Astrocyte of the cerebellum (primary cell): ENCODE measurements around the gene ZNF469.
A peak's percentile ranks its signal among the peaks of the same experiment; 100 is the strongest.

Experiments
- DNase-seq: peaks from one replicate; pipeline ENCODE4 v3.0.0-alpha.2; 2011; ENCODE audit warnings: low read depth
- H3K4me3 ChIP-seq: 2 replicates; pipeline ENCODE4 v1.5.1; 2011; ENCODE audit warnings: mild to moderate bottlenecking, low read depth, low read length, moderate library complexity
- in situ Hi-C: cut with HindIII; loops from 2 replicates; pipeline ENCODE4 v1.10.0; 2017; ENCODE audit warnings: low sequenced_read_pairs
- TF ChIP-seq, protein P1 (sequence below): IDR thresholded peaks from 2 replicates; pipeline ENCODE4 v1.5.1; 2012; ENCODE audit warnings: low read length, low read depth, moderate library complexity, mild to moderate bottlenecking; ENCODE audit errors: missing control alignments

Gene ZNF469, protein sequence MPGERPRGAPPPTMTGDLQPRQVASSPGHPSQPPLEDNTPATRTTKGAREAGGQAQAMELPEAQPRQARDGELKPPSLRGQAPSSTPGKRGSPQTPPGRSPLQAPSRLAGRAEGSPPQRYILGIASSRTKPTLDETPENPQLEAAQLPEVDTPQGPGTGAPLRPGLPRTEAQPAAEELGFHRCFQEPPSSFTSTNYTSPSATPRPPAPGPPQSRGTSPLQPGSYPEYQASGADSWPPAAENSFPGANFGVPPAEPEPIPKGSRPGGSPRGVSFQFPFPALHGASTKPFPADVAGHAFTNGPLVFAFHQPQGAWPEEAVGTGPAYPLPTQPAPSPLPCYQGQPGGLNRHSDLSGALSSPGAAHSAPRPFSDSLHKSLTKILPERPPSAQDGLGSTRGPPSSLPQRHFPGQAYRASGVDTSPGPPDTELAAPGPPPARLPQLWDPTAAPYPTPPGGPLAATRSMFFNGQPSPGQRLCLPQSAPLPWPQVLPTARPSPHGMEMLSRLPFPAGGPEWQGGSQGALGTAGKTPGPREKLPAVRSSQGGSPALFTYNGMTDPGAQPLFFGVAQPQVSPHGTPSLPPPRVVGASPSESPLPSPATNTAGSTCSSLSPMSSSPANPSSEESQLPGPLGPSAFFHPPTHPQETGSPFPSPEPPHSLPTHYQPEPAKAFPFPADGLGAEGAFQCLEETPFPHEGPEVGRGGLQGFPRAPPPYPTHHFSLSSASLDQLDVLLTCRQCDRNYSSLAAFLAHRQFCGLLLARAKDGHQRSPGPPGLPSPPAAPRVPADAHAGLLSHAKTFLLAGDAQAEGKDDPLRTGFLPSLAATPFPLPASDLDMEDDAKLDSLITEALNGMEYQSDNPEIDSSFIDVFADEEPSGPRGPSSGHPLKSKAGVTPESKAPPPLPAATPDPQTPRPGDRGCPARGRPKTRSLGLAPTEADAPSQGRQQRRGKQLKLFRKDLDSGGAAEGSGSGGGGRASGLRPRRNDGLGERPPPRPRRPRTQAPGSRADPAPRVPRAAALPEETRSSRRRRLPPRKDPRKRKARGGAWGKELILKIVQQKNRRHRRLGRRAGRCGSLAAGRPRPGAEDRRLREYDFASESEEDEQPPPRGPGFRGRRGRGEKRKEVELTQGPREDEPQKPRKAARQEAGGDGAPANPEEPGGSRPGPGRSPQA (N-terminal part only)

DNA sequence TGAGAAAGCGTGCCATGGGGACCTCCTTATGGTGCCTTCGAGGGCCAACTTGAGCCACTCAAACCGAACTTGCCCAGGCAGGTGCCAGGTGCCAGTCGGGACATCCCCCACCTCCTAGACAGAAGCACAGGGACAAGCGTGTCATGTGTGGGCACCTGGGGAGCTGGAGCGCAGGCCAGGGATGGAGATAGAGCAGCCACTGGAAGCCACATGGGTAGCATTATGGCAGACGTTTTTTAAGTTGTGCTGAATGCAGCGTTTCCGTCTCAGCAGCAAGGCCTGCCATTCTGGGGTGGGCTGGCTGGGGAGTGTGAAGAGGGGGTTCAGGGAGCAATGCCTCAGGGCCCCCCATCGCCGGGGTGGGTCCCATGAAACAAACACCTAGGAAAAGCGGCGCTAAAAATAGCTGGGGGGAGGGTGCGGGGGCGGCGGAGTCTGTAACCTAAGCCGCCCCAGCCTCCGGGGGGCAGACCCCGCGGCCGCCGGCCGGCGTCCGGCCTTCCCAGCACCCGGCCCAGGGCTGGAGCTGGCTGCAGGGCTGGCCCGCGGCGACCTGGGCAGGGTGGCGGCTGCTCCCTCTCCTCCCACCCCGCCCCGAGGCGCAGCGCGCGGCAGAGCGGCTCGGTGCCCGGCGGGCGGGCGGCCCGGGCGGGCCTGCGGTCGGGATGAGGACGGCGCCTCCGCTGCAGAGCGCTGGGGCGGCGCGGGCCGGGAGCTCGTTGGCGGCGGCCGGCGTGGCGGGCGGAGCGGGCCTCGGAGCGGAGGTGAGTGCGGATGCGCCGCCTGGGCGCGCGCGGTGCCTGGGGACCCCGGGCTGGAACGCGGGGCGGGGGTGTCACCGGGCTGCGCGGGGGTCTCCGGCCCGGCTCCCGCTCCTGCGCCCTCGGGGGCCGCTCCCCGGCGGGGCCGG, at the start of gene ZNF469:
ZNF469 (plus strand) TSS at position 469 of the 910 bp plus-strand sequence. CDS start 44,512 bp downstream, outside the sequence.
- in situ Hi-C loops = no loop called here
- TF ChIP-seq, protein P1, sequence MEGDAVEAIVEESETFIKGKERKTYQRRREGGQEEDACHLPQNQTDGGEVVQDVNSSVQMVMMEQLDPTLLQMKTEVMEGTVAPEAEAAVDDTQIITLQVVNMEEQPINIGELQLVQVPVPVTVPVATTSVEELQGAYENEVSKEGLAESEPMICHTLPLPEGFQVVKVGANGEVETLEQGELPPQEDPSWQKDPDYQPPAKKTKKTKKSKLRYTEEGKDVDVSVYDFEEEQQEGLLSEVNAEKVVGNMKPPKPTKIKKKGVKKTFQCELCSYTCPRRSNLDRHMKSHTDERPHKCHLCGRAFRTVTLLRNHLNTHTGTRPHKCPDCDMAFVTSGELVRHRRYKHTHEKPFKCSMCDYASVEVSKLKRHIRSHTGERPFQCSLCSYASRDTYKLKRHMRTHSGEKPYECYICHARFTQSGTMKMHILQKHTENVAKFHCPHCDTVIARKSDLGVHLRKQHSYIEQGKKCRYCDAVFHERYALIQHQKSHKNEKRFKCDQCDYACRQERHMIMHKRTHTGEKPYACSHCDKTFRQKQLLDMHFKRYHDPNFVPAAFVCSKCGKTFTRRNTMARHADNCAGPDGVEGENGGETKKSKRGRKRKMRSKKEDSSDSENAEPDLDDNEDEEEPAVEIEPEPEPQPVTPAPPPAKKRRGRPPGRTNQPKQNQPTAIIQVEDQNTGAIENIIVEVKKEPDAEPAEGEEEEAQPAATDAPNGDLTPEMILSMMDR = no peak
- H3K4me3 ChIP-seq = peak within 1 kb of the TSS; percentile 47
- DNase-seq = no peak

DNA sequence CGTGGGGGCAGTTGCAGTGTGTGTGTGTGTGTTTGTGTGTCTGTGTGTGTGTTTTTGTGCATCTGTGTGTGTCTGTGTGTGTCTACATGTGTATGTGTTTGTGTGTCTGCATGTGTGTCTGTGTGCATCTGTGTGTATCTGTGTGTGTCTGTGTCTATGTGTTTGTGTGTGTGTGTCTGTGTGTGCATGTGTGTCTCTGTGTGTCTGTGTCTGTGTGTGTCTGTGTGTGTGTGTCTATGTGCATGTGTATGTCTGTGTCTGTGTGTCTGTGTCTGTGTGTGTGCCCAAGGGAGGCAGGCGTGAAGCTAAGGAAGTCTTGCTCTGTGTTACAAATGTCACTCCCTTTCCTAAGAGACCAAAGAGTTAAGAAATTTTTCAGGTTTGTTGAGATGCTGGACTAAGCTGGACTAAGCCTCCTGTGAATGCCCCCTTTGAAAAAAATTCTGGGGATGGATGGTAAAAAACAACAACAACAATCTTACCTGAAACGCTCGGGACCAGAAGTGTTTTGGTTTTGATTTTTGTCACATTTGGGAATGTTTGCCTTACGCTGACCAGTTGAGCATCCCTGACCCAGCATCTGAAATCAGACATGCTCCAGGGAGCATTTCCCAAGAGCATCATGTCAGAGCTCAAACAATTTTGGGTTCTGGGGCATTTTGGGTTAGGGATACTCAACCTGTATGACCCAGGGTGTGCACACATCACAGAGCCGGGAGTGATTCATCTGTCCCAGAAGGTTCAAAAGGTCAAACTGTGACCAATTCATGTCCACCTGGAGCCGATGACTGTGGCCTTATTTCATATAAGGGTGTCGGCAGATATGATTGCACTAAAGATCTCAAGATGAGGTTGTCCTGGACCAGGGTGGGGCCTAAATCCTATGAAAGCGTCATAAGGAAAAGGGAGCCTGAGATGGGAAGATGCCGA, 48.6 kb upstream of the ZNF469 start:
- TF ChIP-seq, protein P1 = no peak
- no peak overlapping the region for H3K4me3 ChIP-seq
- DNase-seq = no peak
- in situ Hi-C loops = no loop called here

DNA sequence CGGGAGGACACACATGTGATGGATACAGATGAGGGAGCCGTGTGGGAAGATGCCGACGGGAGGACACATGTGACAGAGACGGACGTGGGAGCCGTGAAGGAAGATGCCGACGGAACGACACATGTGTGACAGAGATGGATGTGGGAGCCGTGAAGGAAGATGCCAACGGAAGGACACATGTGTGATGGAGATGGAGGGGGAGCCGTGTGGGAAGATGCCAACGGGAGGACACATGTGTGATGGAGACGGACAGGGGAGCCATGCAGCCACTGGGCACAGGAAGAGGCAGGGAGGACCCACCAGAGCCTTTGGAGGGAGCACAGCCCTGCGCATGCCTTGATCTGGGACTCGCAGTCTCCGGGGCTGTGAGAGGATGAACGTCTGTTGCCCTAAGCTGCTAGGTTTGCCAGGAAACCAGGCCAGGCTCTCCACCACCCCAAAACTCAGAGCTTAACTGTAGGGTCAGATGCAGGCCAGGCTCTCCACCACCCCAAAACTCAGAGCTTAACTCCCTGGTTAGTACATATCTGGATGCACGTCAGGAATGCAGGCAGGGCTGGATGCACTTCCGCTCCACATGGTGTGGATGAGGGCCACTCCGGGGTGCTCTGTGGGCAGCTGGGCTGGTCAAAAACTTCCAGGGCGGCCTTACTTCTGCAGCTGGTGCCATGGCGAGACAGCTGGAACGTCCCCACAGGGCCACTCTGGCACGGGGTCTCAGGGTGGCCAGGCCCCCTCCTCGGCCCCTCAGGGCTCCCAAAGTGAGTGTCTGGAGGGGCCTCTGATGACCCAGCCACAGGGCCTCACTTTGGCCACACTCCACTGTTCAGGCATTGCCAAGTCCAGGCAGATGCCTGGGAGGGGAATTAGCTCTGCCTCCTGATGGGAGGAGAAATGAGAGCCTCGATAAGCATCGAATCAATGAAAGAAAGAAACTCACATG, 47.7 kb upstream of the ZNF469 start:
- in situ Hi-C loops = no loop called here
- no peak for DNase-seq
- TF ChIP-seq, protein P1 = no peak
- H3K4me3 ChIP-seq = no peak overlapping the region

DNA sequence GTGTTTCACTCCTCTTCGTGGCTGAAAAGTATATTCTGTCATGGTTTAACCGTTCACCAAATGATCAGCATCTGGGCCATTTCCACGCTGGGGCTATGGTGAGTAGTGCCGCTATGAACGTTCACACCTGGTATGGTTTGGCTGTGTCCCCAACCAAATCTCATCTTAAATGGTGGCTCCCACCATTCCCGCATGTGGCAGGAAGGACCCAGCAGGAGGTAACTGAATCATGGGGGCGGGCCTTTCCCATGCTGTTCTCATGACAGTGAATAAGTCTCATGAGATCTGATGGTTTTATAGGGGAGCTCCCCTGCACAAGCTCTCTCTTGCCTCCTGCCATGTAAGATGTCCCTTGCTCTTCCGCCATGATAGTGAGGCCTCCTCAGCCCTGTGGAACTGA, 45.7 kb upstream of the ZNF469 start:
- DNase-seq = no peak
- TF ChIP-seq, protein P1 = no peak
- H3K4me3 ChIP-seq = no peak overlapping the region
- in situ Hi-C loops = no loop called here

DNA sequence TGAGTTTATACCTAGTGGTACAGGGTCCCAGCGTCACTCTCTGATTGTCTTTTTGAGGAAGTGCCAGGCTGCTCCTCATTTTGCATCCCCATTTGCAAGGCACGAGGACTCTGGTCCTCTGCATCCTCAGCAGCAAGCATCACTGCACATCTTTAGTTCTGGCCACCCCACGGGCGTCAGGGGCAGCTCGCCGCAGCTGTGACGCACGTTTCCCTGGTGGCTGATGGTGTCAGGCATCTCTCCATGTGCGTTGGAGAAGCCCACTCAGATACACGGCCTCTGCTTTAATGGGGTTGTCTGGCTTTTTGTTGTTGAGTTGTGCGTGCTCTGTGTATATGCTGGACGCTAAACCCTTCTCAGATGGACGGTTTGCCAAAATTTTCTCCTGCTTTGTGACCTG, 45.2 kb upstream of the ZNF469 start:
- no peak overlapping the region for H3K4me3 ChIP-seq
- in situ Hi-C loops = no loop called here
- DNase-seq = no peak
- TF ChIP-seq, protein P1 = no peak
